Hematopoietic multipotent progenitor cell treated with erythropoietin and hydrocortisone succinate and interleukin-3 and kit ligand, for 8 days (in vitro differentiated cells): Measurements from ENCODE around the gene SMPD2.
"Not testable (repeated sequence)": the region's sequence is repeated elsewhere in the genome, so short reads cannot be mapped to it uniquely, and the experiment has no call there.

ENCODE experiments used
- DNase-seq: peaks from one replicate; pipeline ENCODE4 v3.0.0-alpha.2; 2015

Gene SMPD2

GRCh38 chr6:109447087-109447486 lies 6.6 kb downstream of the SMPD2 start:
- DNase-seq: no peak

GRCh38 chr6:109447878-109448555 lies 7.5 kb downstream of the SMPD2 start:
- peak; percentile 36 for DNase-seq

GRCh38 chr6:109448615-109449014 lies 8.1 kb downstream of the SMPD2 start:
- no peak for DNase-seq

- DNase-seq: no peak
Observed at GRCh38 chr6:109449064-109449794, 8.7 kb downstream of the SMPD2 start.

GRCh38 chr6:109449795-109450673 lies 9.5 kb downstream of the SMPD2 start:
- DNase-seq: no peak

GRCh38 chr6:109450801-109451200 lies 10.3 kb downstream of the SMPD2 start:
- DNase-seq: no peak

- DNase-seq: no peak
Observed at GRCh38 chr6:109451376-109451775, 10.9 kb downstream of the SMPD2 start.

- DNase-seq: no peak
Observed at GRCh38 chr6:109452181-109452580, 11.7 kb downstream of the SMPD2 start.

GRCh38 chr6:109453156-109453555 lies 12.6 kb downstream of the SMPD2 start:
- no peak for DNase-seq

GRCh38 chr6:109453594-109454495 lies 13.3 kb downstream of the SMPD2 start:
- DNase-seq: no peak

- DNase-seq: no peak
Observed at GRCh38 chr6:109454496-109455436, 14.2 kb downstream of the SMPD2 start.

GRCh38 chr6:109455437-109456110 lies 15.1 kb downstream of the SMPD2 start, which contains the start of gene MICAL1:
MICAL1 (minus strand) TSS chr6:109455772; CDS start chr6:109454196, 1,576 bp downstream.
- DNase-seq: peak; percentile 75

- no peak for DNase-seq
Observed at GRCh38 chr6:109456111-109456583, 15.6 kb downstream of the SMPD2 start.

GRCh38 chr6:109456710-109457561 lies 16.4 kb downstream of the SMPD2 start:
- no peak for DNase-seq

- no peak for DNase-seq
Observed at GRCh38 chr6:109457562-109457996, 17.1 kb downstream of the SMPD2 start.

GRCh38 chr6:109458774-109459531 lies 18.4 kb downstream of the SMPD2 start:
- DNase-seq: no peak

- no peak for DNase-seq
Observed at GRCh38 chr6:109460161-109460829, 19.8 kb downstream of the SMPD2 start.

GRCh38 chr6:109461205-109461604 lies 20.7 kb downstream of the SMPD2 start:
- not testable (repeated sequence) for DNase-seq
